ENCODE results near the gene TIMM44.

TIMM44 gene

GRCh38 chr19:7926727-7927604 is 16.5 kb downstream of the TIMM44 start:
- DNase-seq (ENCODE audit: low read depth, low spot score) = no peak

GRCh38 chr19:7926021-7926726 is 17.3 kb downstream of the TIMM44 start, which contains the start of gene CTXN1:
CTXN1 (minus strand) TSS chr19:7926135; CDS start chr19:7925538, 597 bp downstream.
- CTCF ChIA-PET = interaction anchor here (1.0 to 4.2 kb wide), 5 partner anchors 10 to 73 kb away, joined by 3 to 43 read pairs (median 4); partner anchors contain the start of gene TIMM44
- H3K4me3 ChIP-seq (ENCODE audit: low read depth, low read length) = peak within 1 kb of the TSS; percentile 53
- no peak for DNase-seq (ENCODE audit: low read depth, low spot score)
- POLR2A ChIA-PET = no interaction called here
- TF ChIP-seq CTCF (IDR thresholded peaks at IDR 0.05; ENCODE audit: insufficient read depth, low read length, missing control alignments) = no peak

More at GRCh38 chr19:7926727-7927604, 16.5 kb downstream of the TIMM44 start:
- no peak for TF ChIP-seq CTCF (IDR thresholded peaks at IDR 0.05; ENCODE audit: insufficient read depth, low read length, missing control alignments)
- CTCF ChIA-PET = interaction anchor here (0.8 to 4.2 kb wide), 6 partner anchors 9 to 93 kb away, joined by 3 to 43 read pairs (median 4); partner anchors contain the start of gene TIMM44
- H3K4me3 ChIP-seq (ENCODE audit: low read depth, low read length) = no peak overlapping the region
- POLR2A ChIA-PET = interaction anchor here (1.2 kb wide), 1 partner anchor 17 kb away, joined by 3 read pairs; the partner anchor contains the start of gene TIMM44

- ChIA-PET CTCF (interaction anchor here (1.0 to 4.2 kb wide), 2 partner anchors 19 to 45 kb away, joined by 4 to 43 read pairs; partner anchors contain the start of gene TIMM44), POLR2A (no interaction called here)
- peak; percentile 96 for TF ChIP-seq CTCF (IDR thresholded peaks at IDR 0.05; ENCODE audit: insufficient read depth, low read length, missing control alignments)
- DNase-seq (ENCODE audit: low read depth, low spot score) = no peak
- peak overlapping the region; percentile 49 for H3K4me3 ChIP-seq (ENCODE audit: low read depth, low read length)
Observed at GRCh38 chr19:7925171-7925851, 18.2 kb downstream of the TIMM44 start.

- CTCF ChIA-PET = interaction anchor here (0.6 to 2.0 kb wide), 5 partner anchors 13 to 314 kb away, joined by 3 to 6 read pairs (median 3); no protein-coding TSS in a partner anchor
- POLR2A ChIA-PET = interaction anchor here (0.7 kb wide), 1 partner anchor 51 kb away, joined by 4 read pairs; no protein-coding TSS in a partner anchor
- no peak overlapping the region; the same call in 1 of the 2 replicates for H3K4me3 ChIP-seq (ENCODE audit: low read depth, low read length)
- DNase-seq (ENCODE audit: low read depth, low spot score) = no peak
- TF ChIP-seq CTCF (IDR thresholded peaks at IDR 0.05; ENCODE audit: insufficient read depth, low read length, missing control alignments) = no peak
Observed at GRCh38 chr19:7924651-7925170, 18.8 kb downstream of the TIMM44 start.

- CTCF ChIA-PET = interaction anchor here (0.6 to 2.0 kb wide), 6 partner anchors 14 to 315 kb away, joined by 3 to 6 read pairs (median 3); no protein-coding TSS in a partner anchor
Observed at GRCh38 chr19:7924241-7924640, 19.2 kb downstream of the TIMM44 start.

More at GRCh38 chr19:7924241-7924640, 19.2 kb downstream of the TIMM44 start:
- POLR2A ChIA-PET = interaction anchor here (0.7 kb wide), 1 partner anchor 51 kb away, joined by 4 read pairs; no protein-coding TSS in a partner anchor
- DNase-seq (ENCODE audit: low read depth, low spot score) = no peak
- no peak for TF ChIP-seq CTCF (IDR thresholded peaks at IDR 0.05; ENCODE audit: insufficient read depth, low read length, missing control alignments)
- H3K4me3 ChIP-seq (ENCODE audit: low read depth, low read length) = no peak overlapping the region

Data from AG04449 (cell line).